Measurements from ENCODE around the gene ZNF827. TPM values are rescaled to one million over a fixed set of nuclear protein-coding genes. Genes with fewer than 3 reads are reported as not detected.

The ZNF827 gene
- total RNA-seq, 1 experiment from 2014 or later = 22.4 TPM

DNA sequence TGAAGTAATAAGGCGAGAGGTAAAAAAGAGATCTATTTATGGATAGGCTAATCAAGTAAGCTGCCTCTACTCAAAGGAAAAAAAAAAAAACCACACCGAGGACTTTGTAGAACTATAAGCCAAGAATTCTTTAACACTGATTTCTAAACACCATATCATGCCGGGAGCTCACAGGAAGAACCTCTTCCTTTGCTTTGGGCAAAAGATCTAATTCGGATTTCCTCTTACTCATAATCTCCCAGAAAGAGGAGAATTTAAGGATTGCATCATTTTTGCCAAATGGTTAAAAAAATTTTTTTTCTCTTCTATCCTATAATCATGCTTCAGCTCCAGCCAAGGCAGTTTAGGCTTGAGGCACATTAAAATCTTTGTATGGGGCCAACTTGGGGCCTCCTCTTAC lies 95.5 kb downstream of the ZNF827 start:
- CTCF ChIA-PET = no interaction called here
- 0 out of 2 replicates have a peak, but pooled peaks cover 4% of the 10 kb centered on the region for H3K36me3 ChIP-seq (ENCODE audit: low read depth)
- POLR2A ChIA-PET (ENCODE audit: unreplicated experiment) = interaction anchor here (0.7 kb wide), 1 partner anchor 158 kb away, joined by 5 read pairs; no protein-coding TSS in a partner anchor
- no peak for DNase-seq
- peak overlapping the region; percentile 19; the same call in 1 of the 2 replicates for H3K4me2 ChIP-seq
- no peaks in the 10 kb centered on the region for H3F3A ChIP-seq (ENCODE audit: insufficient read depth, low read depth)
- no peak overlapping the region for H2AFZ ChIP-seq
- intact Hi-C loops (cut with micrococcal nuclease; ENCODE audit: unreplicated experiment) = no loop called here
- H3K79me2 ChIP-seq (ENCODE audit: low read depth) = no peaks in the 10 kb centered on the region
- no peaks in the 10 kb centered on the region for H3K9me3 ChIP-seq (ENCODE audit: insufficient read depth, low read depth)
- H3K4me1 ChIP-seq (replicated peaks; ENCODE audit: insufficient read depth) = 0 out of 2 replicates have a peak, but pooled peaks cover 5% of the 10 kb centered on the region
- H3K4me3 ChIP-seq = no peak overlapping the region
- BruUV-seq (replicated peaks) = no TSS peak
- TF ChIP-seq, protein P1, sequence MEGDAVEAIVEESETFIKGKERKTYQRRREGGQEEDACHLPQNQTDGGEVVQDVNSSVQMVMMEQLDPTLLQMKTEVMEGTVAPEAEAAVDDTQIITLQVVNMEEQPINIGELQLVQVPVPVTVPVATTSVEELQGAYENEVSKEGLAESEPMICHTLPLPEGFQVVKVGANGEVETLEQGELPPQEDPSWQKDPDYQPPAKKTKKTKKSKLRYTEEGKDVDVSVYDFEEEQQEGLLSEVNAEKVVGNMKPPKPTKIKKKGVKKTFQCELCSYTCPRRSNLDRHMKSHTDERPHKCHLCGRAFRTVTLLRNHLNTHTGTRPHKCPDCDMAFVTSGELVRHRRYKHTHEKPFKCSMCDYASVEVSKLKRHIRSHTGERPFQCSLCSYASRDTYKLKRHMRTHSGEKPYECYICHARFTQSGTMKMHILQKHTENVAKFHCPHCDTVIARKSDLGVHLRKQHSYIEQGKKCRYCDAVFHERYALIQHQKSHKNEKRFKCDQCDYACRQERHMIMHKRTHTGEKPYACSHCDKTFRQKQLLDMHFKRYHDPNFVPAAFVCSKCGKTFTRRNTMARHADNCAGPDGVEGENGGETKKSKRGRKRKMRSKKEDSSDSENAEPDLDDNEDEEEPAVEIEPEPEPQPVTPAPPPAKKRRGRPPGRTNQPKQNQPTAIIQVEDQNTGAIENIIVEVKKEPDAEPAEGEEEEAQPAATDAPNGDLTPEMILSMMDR (conservative IDR thresholded peaks at IDR 0.05) = no peak
- TF ChIP-seq EZH2 (IDR thresholded peaks at IDR 0.05; ENCODE audit: low read depth) = no peak
- H3K9me2 ChIP-seq (ENCODE audit: insufficient read depth) = no peaks in the 10 kb centered on the region
- no peaks in the 10 kb centered on the region for H4K20me1 ChIP-seq (ENCODE audit: insufficient read depth)
- peak overlapping the region; percentile 65 for H3K27ac ChIP-seq
- no peaks in the 10 kb centered on the region for H3K27me3 ChIP-seq (ENCODE audit: insufficient read depth, low read depth)

DNA sequence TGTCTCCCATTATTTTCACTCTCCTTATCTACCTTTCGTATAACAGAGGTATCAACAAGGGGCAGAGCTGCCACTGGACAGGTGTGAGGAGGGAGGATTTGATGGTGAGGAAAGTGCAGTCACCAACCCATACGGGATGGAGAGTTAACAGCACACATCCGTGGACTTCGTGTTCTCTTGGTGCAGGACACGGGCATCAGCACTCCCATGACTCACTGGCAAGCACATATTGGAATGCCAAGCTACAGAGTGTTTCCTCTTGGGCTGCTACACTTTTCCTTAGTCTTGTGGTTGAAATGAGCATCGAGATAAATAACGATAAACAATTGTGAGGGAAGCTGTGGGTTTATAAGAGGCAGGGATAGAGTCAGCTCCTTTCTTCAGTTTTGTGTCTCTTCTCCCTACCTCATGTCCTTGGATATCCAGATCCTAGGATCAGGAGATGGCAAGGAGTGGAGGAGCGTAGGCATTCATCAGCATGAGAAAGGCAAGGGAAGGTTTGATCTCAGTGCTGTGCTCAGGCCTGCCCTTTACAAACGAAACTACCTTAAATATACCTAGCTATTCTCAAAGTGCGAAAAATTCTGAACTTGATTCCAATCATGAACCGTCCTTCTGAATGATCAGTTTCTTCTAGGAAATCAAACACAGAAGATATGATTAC lies 96.3 kb downstream of the ZNF827 start:
- no peaks in the 10 kb centered on the region for H3F3A ChIP-seq (ENCODE audit: insufficient read depth, low read depth)
- no peaks in the 10 kb centered on the region for H3K9me2 ChIP-seq (ENCODE audit: insufficient read depth)
- H3K27me3 ChIP-seq (ENCODE audit: insufficient read depth, low read depth) = no peaks in the 10 kb centered on the region
- H3K4me1 ChIP-seq (replicated peaks; ENCODE audit: insufficient read depth) = 0 out of 2 replicates have a peak, but pooled peaks cover 5% of the 10 kb centered on the region
- TF ChIP-seq, protein P1 (conservative IDR thresholded peaks at IDR 0.05) = no peak
- no peak for TF ChIP-seq EZH2 (IDR thresholded peaks at IDR 0.05; ENCODE audit: low read depth)
- H3K9me3 ChIP-seq (ENCODE audit: insufficient read depth, low read depth) = no peaks in the 10 kb centered on the region
- ChIA-PET POLR2A (ENCODE audit: unreplicated experiment) (no interaction called here), CTCF (interaction anchor here (0.7 kb wide), 1 partner anchor 233 kb away, joined by 5 read pairs; no protein-coding TSS in a partner anchor)
- H4K20me1 ChIP-seq (ENCODE audit: insufficient read depth) = no peaks in the 10 kb centered on the region
- no peak for DNase-seq
- intact Hi-C loops (cut with micrococcal nuclease; ENCODE audit: unreplicated experiment) = no loop called here
- no peak overlapping the region for H3K4me3 ChIP-seq
- H3K4me2 ChIP-seq = peak overlapping the region; percentile 19; the same call in 1 of the 2 replicates
- no peaks in the 10 kb centered on the region for H3K79me2 ChIP-seq (ENCODE audit: low read depth)
- 0 out of 2 replicates have a peak, but pooled peaks cover 4% of the 10 kb centered on the region for H3K36me3 ChIP-seq (ENCODE audit: low read depth)
- no TSS peak for BruUV-seq (replicated peaks)
- no peak overlapping the region for H2AFZ ChIP-seq
- peak overlapping the region; percentile 65 for H3K27ac ChIP-seq

DNA sequence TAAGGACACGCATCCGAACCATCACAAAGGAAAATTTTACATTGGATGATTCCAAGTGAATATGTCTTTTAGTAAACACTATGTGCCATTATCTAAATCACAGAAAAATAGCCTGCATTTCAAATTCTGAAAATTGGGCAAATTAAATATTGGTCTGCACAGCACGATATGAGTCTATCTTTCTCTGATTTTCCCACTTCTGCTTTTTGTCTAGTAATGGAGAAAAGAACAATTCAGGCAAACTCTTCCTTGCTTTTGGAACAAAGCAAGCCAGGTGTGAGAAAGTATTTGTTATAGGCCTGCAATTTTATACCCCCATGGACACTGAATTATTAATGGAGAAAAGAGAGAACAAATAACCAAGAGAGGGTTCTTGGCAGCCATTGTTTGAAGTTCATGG lies 97.8 kb downstream of the ZNF827 start:
- Histone ChIP-seq H3K9me3 (ENCODE audit: insufficient read depth, low read depth) (no peaks in the 10 kb centered on the region), H3K4me3 (no peak overlapping the region), H3K4me2 (no peak overlapping the region), H3K4me1 (replicated peaks; ENCODE audit: insufficient read depth) (0 out of 2 replicates have a peak, but pooled peaks cover 5% of the 10 kb centered on the region), H3K9me2 (ENCODE audit: insufficient read depth) (no peaks in the 10 kb centered on the region), H3K27me3 (ENCODE audit: insufficient read depth, low read depth) (no peaks in the 10 kb centered on the region), H3K36me3 (ENCODE audit: low read depth) (0 out of 2 replicates have a peak, but pooled peaks cover 4% of the 10 kb centered on the region), H3K27ac (no peak overlapping the region), H4K20me1 (ENCODE audit: insufficient read depth) (no peaks in the 10 kb centered on the region), H3K79me2 (ENCODE audit: low read depth) (no peaks in the 10 kb centered on the region), H3F3A (ENCODE audit: insufficient read depth, low read depth) (no peaks in the 10 kb centered on the region), H2AFZ (no peak overlapping the region)
- no peak for DNase-seq
- intact Hi-C loops (cut with micrococcal nuclease; ENCODE audit: unreplicated experiment) = no loop called here
- TF ChIP-seq, protein P1 (conservative IDR thresholded peaks at IDR 0.05) = no peak
- no peak for TF ChIP-seq EZH2 (IDR thresholded peaks at IDR 0.05; ENCODE audit: low read depth)
- CTCF ChIA-PET = no interaction called here
- POLR2A ChIA-PET (ENCODE audit: unreplicated experiment) = no interaction called here
- no TSS peak for BruUV-seq (replicated peaks)
